ENCODE data around the gene KRT33B. TPM values are rescaled to one million over a fixed set of nuclear protein-coding genes. Genes with fewer than 3 reads are reported as not detected.
"Not testable (repeated sequence)": the region's sequence is repeated elsewhere in the genome, so short reads cannot be mapped to it uniquely, and the experiment has no call there.

The KRT33B gene
- total RNA-seq, 1 donor from 2014 or later, result not detected

GRCh38 chr17:41347869-41348760, 21.5 kb downstream of the KRT33B start:
- DNase-seq (ENCODE audit: low read depth in 2 of 2), result no peak

GRCh38 chr17:41346421-41346820, 23.2 kb downstream of the KRT33B start:
- not testable (repeated sequence) for DNase-seq (ENCODE audit: low read depth in 2 of 2)

GRCh38 chr17:41345992-41346391, 23.6 kb downstream of the KRT33B start:
- DNase-seq (ENCODE audit: low read depth in 2 of 2), result no peak

DNA sequence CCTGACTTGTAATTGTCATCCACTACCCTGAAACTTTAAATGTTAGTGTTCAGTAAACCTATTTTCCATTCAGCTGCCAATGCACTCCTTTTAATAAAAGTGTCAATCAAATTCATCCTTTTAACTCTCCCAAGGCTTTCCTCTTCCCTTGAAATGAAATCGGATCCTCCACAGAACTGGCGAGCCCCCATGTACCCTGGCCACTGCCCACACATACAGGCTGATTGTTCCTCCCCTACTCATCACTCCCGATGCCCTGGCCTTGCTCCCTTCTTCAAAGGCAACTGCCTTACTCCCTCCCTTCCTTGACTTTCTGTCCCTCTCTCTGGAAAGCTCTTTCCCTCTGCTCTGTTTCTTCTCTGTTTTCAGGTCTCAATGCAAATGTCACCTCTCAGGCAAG, 26.6 kb downstream of the KRT33B start:
- DNase-seq (ENCODE audit: low read depth in 2 of 2), result no peak

DNA sequence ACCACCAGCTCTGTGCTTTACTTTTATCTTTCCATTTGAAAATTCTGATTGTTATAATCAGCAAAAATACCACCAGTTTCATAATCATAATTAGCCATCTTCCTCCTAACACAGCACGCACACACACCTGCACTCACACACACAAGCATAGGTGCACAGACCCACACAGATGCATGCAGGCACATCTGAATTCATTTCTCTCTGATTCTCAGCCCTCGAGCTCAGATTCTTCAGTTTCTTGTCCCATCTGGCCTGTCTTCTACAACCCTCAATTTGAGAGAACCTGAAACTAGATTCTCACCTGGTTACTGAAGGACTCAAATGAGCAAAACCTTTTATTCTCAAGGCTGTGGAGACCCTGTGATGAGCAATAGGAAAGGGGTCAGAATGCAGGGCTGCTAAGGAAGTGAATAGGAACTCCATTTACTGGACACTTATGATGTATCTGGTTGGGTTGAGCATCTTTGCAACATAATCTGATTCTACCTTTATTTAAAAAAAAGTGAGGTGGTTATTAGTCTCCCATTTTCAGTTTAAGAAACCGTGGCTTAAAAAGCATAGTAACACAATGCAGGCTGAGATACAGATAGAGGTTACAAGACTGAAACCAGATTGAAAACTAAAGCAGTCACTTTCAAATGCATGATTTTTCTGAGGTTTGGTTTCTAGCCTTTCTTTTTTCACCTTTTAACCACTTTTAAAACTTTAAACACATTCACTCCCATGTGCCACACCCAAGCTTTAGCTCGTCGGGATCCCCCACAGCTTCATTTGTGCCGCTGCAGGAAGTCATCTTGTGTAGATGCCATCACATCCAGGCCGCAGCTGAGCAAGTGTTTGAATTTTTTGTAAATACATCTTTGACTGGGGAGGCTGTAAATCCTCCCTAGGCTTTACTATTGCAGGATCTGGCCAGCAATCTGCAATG, 28.4 kb downstream of the KRT33B start:
- no peak for DNase-seq (ENCODE audit: low read depth in 2 of 2)

- DNase-seq (ENCODE audit: low read depth in 2 of 2), result no peak
These were observed 29.1 kb downstream of the KRT33B start for GRCh38 chr17:41340494-41340893.

DNA sequence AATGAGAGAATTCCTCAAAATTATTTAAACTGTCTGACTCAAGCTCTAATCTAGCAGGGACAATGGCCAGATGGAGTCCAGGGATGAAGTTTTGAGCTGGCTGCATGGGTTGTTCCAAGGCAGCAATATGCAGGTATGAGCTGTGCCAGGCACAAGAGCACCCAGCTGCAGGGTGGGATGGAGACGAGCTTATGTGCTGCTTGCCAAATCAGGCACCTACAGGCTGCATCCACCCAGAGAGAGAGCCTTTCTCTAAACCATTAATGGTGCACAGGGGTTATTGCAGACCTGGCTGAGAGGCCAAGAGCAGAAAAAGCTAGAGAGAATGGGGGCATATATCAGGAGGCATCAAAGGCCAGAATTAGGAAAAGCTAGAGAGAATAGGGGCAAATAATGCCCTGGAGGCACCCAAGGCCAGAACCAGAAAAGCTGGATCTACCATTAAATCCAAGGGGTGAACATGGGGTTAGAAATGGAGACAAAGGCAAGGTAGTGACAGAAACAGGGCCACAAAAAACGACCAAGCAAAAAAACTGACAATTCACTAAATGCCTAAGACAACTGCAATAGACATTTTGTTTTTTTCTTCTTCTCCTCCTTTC, 29.9 kb downstream of the KRT33B start:
- DNase-seq (ENCODE audit: low read depth in 2 of 2), result no peak

DNA sequence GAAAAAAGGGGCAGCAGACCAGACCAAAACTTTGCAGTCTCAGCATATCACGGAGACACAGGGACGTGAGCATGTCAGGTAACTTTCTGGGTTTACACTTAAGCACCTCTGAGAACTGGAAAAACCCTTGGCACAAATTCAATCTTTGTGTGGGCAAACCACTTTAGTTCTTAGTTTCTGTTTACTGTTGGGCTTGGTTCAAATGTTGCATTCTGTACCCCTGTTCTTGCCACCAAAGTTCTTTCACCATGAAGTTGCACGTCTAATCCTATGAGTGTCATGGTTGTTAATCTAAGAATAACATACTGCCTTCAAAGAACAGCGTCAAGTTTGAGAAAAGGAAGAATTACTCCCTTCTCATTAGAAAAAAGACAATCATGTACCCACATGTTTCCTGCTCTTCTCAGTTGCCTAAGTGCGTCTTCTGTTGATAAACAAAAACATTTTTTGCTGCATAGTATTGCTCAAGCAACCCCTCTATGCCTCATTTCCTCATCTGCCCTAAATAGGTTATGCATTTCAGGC, 30.6 kb downstream of the KRT33B start:
- DNase-seq (ENCODE audit: low read depth in 2 of 2), result no peak

DNA sequence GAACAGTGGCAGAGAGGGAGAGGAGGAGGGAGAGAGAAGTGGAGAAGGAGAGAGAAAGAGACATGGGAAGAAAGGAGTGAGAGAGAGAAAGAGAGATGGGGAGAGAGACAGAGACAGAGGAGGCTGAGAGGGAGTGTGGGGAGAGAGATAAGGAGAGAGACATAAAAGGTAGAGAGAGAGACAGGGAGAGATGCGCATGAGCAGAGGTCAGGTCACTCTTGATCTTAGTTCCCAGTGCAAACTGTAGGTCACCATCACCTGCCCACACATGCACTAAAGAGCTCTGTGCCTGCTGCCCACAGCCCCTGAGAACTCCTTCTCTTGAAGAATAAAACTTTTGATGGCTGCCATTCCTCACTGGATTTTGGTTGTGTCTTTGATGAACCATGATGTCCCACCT, 33.9 kb downstream of the KRT33B start:
- no peak for DNase-seq (ENCODE audit: low read depth in 2 of 2)

DNA sequence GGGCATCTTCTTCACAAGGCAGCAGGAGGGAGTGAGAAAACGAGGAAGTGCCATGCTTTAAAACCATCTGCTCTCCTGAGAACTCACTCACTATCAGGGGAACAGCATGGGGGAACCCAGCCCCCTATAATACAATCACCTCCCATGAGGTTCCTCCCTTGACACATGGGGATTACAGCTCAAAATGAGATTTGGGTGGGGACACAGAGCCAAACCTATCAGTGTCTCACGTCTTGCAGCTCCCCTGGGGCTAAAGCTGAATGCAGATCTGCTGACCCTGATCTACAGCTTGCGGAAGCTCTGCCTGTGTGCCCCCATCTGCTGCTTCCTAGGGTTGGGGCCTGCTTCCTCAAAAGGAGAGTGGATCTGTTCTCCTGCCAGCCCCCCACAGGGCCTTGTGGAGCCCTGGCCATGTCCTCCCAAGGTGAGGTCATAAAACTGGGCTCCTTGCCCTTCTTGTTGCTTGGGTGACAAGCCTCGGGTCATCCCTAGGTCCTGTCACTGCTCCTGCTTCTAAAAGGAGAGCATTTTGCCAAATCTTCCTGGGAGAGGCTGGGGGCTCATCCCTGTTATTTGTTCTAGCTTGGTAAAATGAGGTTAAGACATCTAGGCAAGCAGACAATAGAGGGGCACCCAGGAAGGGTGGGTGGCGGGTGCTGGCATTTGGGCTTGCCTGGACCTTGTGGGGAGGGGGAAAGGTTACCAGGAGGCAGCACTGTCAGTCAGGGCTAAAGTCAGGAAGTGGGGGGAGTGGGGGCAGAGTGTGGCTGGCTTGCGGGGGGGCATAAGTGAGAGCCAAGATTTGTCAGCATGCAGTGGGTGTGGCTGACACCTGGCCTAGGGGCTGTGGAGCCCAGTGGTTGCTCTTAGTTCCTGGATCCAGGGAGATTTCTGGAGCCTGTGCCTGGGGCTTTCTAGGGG, 35.0 kb downstream of the KRT33B start:
- no peak for DNase-seq (ENCODE audit: low read depth in 2 of 2)

GRCh38 chr17:41333836-41334235, 35.8 kb downstream of the KRT33B start:
- DNase-seq (ENCODE audit: low read depth in 2 of 2), result no peak

DNA sequence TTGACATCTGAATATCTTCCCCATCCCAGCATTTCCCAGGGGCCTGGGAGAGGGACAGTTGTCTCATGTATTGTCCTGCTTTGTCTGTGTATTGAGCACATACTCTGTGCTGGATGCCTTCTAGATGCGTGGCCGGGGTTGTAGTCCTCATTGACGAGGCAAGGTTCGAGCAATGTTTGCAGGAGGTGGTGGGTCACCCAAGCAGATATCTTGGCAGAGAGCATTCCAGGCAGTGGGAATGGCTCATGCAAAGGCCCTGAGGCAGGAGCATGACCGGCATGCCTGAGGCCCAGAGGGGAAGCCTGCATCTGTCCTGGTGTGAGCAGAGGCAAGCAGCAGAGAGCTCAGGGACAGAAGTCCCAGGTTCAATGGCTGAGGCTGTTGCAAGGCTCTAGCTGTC, 36.5 kb downstream of the KRT33B start:
- DNase-seq (ENCODE audit: low read depth in 2 of 2), result no peak

DNA sequence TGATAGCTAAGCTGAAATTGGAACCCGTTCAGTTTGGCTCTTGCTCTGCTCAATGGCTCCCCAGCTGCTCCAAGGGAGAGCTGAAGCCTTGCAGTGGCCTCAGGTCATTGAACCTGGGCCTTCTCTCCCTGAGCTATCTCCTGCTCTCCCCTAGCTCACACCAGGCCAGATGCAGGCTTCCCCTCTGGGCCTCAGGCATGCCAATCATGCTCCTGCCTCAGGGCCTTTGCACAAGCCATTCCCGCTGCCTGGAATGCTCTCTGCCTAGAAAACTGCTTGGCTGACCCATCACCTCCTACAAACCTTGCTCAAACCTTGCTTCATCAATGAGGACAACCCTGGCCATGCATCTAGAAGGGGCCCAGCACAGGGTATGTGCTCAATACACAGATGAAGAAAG, 37.4 kb downstream of the KRT33B start:
- DNase-seq (ENCODE audit: low read depth in 2 of 2), result no peak

- no peak for DNase-seq (ENCODE audit: low read depth in 2 of 2)
These were observed 38.0 kb downstream of the KRT33B start for GRCh38 chr17:41331606-41332005.

GRCh38 chr17:41329279-41329948, 40.2 kb downstream of the KRT33B start:
- peak; percentile 53 to 67 for DNase-seq (ENCODE audit: low read depth in 2 of 2)

- DNase-seq (ENCODE audit: low read depth in 2 of 2), result no peak
These were observed 41.4 kb downstream of the KRT33B start for GRCh38 chr17:41328207-41328606.

- no peak for DNase-seq (ENCODE audit: low read depth in 2 of 2)
These were observed 42.0 kb downstream of the KRT33B start for GRCh38 chr17:41327411-41328120.

DNA sequence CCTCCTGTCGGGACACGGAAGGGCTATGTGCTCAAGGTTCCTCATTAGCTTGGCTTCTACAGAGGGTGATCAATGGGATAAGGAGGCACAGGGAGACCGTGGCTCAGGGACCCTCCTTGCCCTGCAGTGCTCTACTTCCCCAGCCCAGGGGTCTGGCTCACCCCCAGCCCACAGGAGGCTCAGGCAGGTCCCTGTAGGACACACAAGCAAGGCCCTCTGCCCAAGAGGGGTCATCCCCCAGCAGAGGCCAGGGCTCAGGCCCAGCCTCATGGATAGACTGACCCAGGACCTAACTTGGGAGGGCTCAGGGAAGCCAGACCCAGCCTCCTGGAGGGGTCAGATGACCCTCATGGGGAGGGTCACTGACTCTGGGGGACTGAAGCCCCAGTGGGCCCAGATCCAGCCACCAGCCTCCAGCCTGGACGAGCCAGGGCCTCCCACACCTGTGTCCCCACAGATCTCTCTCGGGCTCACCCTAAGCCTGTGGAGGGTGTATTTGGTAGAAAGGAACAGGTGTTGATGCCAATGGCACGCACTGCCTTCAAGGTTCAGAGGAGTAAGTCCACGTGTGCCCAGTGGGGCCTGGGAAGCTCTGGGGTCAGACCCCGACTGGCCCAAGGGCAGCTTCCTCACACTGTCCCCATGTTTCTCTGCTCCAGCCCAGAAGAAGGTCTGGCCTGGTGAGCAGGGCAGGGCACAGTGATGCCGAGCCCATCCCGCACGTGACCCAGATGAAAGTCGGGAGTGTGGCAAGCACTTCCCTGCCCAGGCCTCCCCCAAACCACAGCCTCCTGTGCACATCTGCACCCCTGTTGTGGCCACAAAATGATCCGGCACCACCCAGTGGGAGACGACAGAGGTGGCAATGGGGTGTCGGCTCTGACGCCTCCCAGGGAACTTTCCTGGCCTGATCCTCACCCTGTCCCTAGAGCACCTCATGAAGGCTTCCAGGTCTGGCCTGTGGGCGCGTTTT, 43.2 kb downstream of the KRT33B start:
- DNase-seq (ENCODE audit: low read depth in 2 of 2), result no peak

Data from lung microvascular endothelial cell (primary cell).